Activated naive CD4-positive, alpha-beta T cell (primary cell): Measurements from ENCODE around the gene CCDC86.

ENCODE experiments used
- DNase-seq, 4 experiments: peaks; one replicate each; lab custom pipeline; 2025; lab: John Stamatoyannopoulos, UW

CCDC86 gene

GRCh38 chr11:60891103-60891741, 49.3 kb downstream of the CCDC86 start:
- DNase-seq = no peak

GRCh38 chr11:60895687-60896086, 53.8 kb downstream of the CCDC86 start:
- no peak for DNase-seq

GRCh38 chr11:60897496-60897895, 55.6 kb downstream of the CCDC86 start:
- no peak for DNase-seq

- DNase-seq = no peak
Measured at GRCh38 chr11:60899046-60899936, 57.4 kb downstream of the CCDC86 start.

GRCh38 chr11:60899977-60900376, 58.1 kb downstream of the CCDC86 start:
- DNase-seq = no peak
